Panc1 (cell line): Measurements from ENCODE around the gene ASB1.

Source experiments
- POLR2AphosphoS5 ChIP-seq: IDR thresholded peaks from 2 replicates; pipeline ENCODE4 v1.6.1; 2012; ENCODE audit warnings: mild to moderate bottlenecking, low read depth, low read length, moderate library complexity
- SIN3A ChIP-seq: IDR thresholded peaks from 2 replicates; pipeline ENCODE4 v1.6.1; 2012; ENCODE audit warnings: low read depth, mild to moderate bottlenecking, low read length, moderate library complexity, borderline replicate concordance; ENCODE audit not compliant: insufficient read depth
- TCF7L2 ChIP-seq: IDR thresholded peaks from 2 replicates; pipeline ENCODE4 v1.6.1; 2011; ENCODE audit warnings: mild to moderate bottlenecking, low read depth, low read length, inconsistent platforms
- TF ChIP-seq, protein P1 (sequence below): fragments of 450-650 bp; IDR thresholded peaks from 2 replicates; pipeline ENCODE4 v1.5.1; 2017; ENCODE audit warnings: mild to moderate bottlenecking
- TF ChIP-seq, protein P2 (sequence below), 2 experiments: IDR thresholded peaks; 2 replicates each; pipeline ENCODE4 v1.6.1; 2011 to 2012; ENCODE audit warnings: low read depth in 2 of 2, control low read depth in 1 of 2, low read length in 1 of 2, mild to moderate bottlenecking in 1 of 2, moderate library complexity in 1 of 2; ENCODE audit not compliant: insufficient read depth in 1 of 2

DNA sequence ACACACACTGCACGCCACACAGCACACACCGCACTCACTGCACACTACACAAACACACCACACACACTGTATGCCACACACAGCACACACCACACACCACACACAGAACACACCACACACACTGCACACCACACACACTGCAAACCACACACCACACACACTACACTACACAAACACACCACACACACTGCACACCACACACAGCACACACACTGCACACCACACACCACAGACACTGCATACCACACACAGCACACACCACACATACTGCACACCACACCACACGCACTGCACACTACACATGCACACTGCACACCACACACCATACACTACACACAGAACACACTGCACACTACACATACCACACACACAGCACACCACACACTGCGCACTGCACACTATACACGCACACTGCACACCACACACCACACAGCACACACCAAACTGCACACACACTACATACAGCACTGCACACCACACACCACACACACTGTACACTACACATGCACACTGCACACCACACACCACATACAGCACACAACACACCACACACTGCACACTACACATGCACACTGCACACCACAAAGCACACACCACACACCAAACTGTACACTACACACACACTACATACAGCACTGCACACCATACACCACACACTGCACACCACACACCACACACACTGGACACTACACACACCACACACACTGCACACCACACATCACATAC lies 59.6 kb downstream of the ASB1 start:
- TF ChIP-seq, protein P1, sequence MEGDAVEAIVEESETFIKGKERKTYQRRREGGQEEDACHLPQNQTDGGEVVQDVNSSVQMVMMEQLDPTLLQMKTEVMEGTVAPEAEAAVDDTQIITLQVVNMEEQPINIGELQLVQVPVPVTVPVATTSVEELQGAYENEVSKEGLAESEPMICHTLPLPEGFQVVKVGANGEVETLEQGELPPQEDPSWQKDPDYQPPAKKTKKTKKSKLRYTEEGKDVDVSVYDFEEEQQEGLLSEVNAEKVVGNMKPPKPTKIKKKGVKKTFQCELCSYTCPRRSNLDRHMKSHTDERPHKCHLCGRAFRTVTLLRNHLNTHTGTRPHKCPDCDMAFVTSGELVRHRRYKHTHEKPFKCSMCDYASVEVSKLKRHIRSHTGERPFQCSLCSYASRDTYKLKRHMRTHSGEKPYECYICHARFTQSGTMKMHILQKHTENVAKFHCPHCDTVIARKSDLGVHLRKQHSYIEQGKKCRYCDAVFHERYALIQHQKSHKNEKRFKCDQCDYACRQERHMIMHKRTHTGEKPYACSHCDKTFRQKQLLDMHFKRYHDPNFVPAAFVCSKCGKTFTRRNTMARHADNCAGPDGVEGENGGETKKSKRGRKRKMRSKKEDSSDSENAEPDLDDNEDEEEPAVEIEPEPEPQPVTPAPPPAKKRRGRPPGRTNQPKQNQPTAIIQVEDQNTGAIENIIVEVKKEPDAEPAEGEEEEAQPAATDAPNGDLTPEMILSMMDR, result no peak
- TF ChIP-seq POLR2AphosphoS5 (no peak), SIN3A (no peak), TCF7L2 (no peak)
- TF ChIP-seq, protein P2, sequence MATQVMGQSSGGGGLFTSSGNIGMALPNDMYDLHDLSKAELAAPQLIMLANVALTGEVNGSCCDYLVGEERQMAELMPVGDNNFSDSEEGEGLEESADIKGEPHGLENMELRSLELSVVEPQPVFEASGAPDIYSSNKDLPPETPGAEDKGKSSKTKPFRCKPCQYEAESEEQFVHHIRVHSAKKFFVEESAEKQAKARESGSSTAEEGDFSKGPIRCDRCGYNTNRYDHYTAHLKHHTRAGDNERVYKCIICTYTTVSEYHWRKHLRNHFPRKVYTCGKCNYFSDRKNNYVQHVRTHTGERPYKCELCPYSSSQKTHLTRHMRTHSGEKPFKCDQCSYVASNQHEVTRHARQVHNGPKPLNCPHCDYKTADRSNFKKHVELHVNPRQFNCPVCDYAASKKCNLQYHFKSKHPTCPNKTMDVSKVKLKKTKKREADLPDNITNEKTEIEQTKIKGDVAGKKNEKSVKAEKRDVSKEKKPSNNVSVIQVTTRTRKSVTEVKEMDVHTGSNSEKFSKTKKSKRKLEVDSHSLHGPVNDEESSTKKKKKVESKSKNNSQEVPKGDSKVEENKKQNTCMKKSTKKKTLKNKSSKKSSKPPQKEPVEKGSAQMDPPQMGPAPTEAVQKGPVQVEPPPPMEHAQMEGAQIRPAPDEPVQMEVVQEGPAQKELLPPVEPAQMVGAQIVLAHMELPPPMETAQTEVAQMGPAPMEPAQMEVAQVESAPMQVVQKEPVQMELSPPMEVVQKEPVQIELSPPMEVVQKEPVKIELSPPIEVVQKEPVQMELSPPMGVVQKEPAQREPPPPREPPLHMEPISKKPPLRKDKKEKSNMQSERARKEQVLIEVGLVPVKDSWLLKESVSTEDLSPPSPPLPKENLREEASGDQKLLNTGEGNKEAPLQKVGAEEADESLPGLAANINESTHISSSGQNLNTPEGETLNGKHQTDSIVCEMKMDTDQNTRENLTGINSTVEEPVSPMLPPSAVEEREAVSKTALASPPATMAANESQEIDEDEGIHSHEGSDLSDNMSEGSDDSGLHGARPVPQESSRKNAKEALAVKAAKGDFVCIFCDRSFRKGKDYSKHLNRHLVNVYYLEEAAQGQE (IDR thresholded peaks at IDR 0.05; ENCODE audit: insufficient read depth in 1 of 2, low read depth in 2 of 2, low read length in 1 of 2), result no peak
